Activated naive CD8-positive, alpha-beta T cell treated with anti-CD3 and anti-CD28 coated beads for 36 hours (primary cell): ENCODE measurements around the gene SURF2. TPM values are rescaled to one million over a fixed set of nuclear protein-coding genes. Genes with fewer than 3 reads are reported as not detected.
A peak's percentile ranks its signal among the peaks of the same experiment; 100 is the strongest.
"Not testable (repeated sequence)": the region's sequence is repeated elsewhere in the genome, so short reads cannot be mapped to it uniquely, and the experiment has no call there.

Experiments used
- DNase-seq: peaks from one replicate; pipeline ENCODE4 v3.0.0; 2021
- H3K27ac Mint-ChIP-seq: one replicate; pipeline ENCODE4 v1.8.0; 2022; ENCODE audit warnings: mild to moderate bottlenecking, moderate library complexity, mixed read lengths
- H3K27me3 Mint-ChIP-seq: one replicate; pipeline ENCODE4 v1.8.0; 2022; ENCODE audit warnings: mild to moderate bottlenecking, mixed read lengths
- H3K36me3 Mint-ChIP-seq: one replicate; pipeline ENCODE4 v1.8.0; 2021; ENCODE audit warnings: mild to moderate bottlenecking, mixed read lengths
- H3K4me1 Mint-ChIP-seq: one replicate; pipeline ENCODE4 v1.8.0; 2021; ENCODE audit warnings: mixed read lengths
- H3K4me3 Mint-ChIP-seq: one replicate; pipeline ENCODE4 v1.8.0; 2022; ENCODE audit warnings: mild to moderate bottlenecking, moderate library complexity, mixed read lengths
- H3K9me3 Mint-ChIP-seq: one replicate; pipeline ENCODE4 v1.8.0; 2022; ENCODE audit warnings: mixed read lengths
- total RNA-seq, 2 experiments: library from RNA; stranded (reverse); gene quantifications; one replicate each; pipeline ENCODE4 v1.2.3, GENCODE V29; 2021

SURF2 gene
- total RNA-seq, result 10 to 100 TPM; 30.7 to 32.2 TPM

- no peaks in the 10 kb centered on the region for H3K27me3 Mint-ChIP-seq
- peaks cover 13% of the 10 kb centered on the region for H3K36me3 Mint-ChIP-seq
- peak within 1 kb of the TSS; percentile 86 for H3K27ac Mint-ChIP-seq
- H3K4me1 Mint-ChIP-seq, result peaks cover 56% of the 10 kb centered on the region
- peak; percentile 94 for DNase-seq
- H3K9me3 Mint-ChIP-seq, result no peaks in the 10 kb centered on the region
- H3K4me3 Mint-ChIP-seq, result peak within 1 kb of the TSS; percentile 87
These were observed at the start of gene SURF2, which contains the start of gene SURF1 for GRCh38 chr9:133356391-133357091. TSS of gene SURF2 (plus strand) at chr9:133356550. CDS start at chr9:133356593, 43 bp downstream. TSS of gene SURF1 (minus strand) at chr9:133356487. CDS start at chr9:133356453, 34 bp downstream.

- H3K4me1 Mint-ChIP-seq, result no peaks in the 10 kb centered on the region
- DNase-seq, result no peak
- H3K36me3 Mint-ChIP-seq, result no peaks in the 10 kb centered on the region
- H3K9me3 Mint-ChIP-seq, result no peaks in the 10 kb centered on the region
- peaks cover 24% of the 10 kb centered on the region for H3K27me3 Mint-ChIP-seq
- H3K27ac Mint-ChIP-seq, result no peak overlapping the region
- H3K4me3 Mint-ChIP-seq, result no peak overlapping the region
These were observed 49.0 kb upstream of the SURF2 start for GRCh38 chr9:133307301-133307700.

- H3K27ac Mint-ChIP-seq, result no peak overlapping the region
- H3K4me3 Mint-ChIP-seq, result no peak overlapping the region
- DNase-seq, result no peak
- H3K9me3 Mint-ChIP-seq, result no peaks in the 10 kb centered on the region
- H3K4me1 Mint-ChIP-seq, result no peaks in the 10 kb centered on the region
- H3K36me3 Mint-ChIP-seq, result no peaks in the 10 kb centered on the region
- H3K27me3 Mint-ChIP-seq, result peaks cover 24% of the 10 kb centered on the region
These were observed 46.7 kb upstream of the SURF2 start for GRCh38 chr9:133309608-133310007.

GRCh38 chr9:133315997-133316396, 40.4 kb upstream of the SURF2 start:
- Mint-ChIP-seq H3K9me3 (no peaks in the 10 kb centered on the region), H3K27me3 (peaks cover 3% of the 10 kb centered on the region), H3K27ac (no peak overlapping the region), H3K36me3 (no peaks in the 10 kb centered on the region), H3K4me1 (no peaks in the 10 kb centered on the region), H3K4me3 (no peak overlapping the region)
- DNase-seq, result no peak

- H3K27me3 Mint-ChIP-seq, H3K9me3 Mint-ChIP-seq, H3K4me1 Mint-ChIP-seq, H3K36me3 Mint-ChIP-seq, H3K27ac Mint-ChIP-seq, H3K4me3 Mint-ChIP-seq, DNase-seq: not testable (repeated sequence)
These were observed 38.8 kb upstream of the SURF2 start for GRCh38 chr9:133317551-133317950.

- DNase-seq, result no peak
- Mint-ChIP-seq H3K36me3 (no peaks in the 10 kb centered on the region), H3K27ac (no peak overlapping the region), H3K4me1 (peaks cover 2% of the 10 kb centered on the region), H3K27me3 (no peaks in the 10 kb centered on the region), H3K9me3 (no peaks in the 10 kb centered on the region), H3K4me3 (no peak overlapping the region)
These were observed 35.9 kb upstream of the SURF2 start for GRCh38 chr9:133320421-133320881.

- Mint-ChIP-seq H3K27me3 (no peaks in the 10 kb centered on the region), H3K4me1 (peaks cover 2% of the 10 kb centered on the region), H3K9me3 (no peaks in the 10 kb centered on the region), H3K36me3 (no peaks in the 10 kb centered on the region), H3K27ac (no peak overlapping the region), H3K4me3 (no peak overlapping the region)
- no peak for DNase-seq
These were observed 34.9 kb upstream of the SURF2 start for GRCh38 chr9:133321411-133321935.

- H3K4me3 Mint-ChIP-seq, result no peak overlapping the region
- H3K27ac Mint-ChIP-seq, result no peak overlapping the region
- H3K27me3 Mint-ChIP-seq, result no peaks in the 10 kb centered on the region
- no peaks in the 10 kb centered on the region for H3K9me3 Mint-ChIP-seq
- H3K4me1 Mint-ChIP-seq, result peaks cover 2% of the 10 kb centered on the region
- DNase-seq, result no peak
- no peaks in the 10 kb centered on the region for H3K36me3 Mint-ChIP-seq
These were observed 33.6 kb upstream of the SURF2 start for GRCh38 chr9:133322701-133323100.

- peaks cover 2% of the 10 kb centered on the region for H3K4me1 Mint-ChIP-seq
- H3K9me3 Mint-ChIP-seq, result no peaks in the 10 kb centered on the region
- H3K4me3 Mint-ChIP-seq, result no peak overlapping the region
- no peaks in the 10 kb centered on the region for H3K27me3 Mint-ChIP-seq
- H3K36me3 Mint-ChIP-seq, result no peaks in the 10 kb centered on the region
- H3K27ac Mint-ChIP-seq, result no peak overlapping the region
- DNase-seq, result no peak
These were observed 33.1 kb upstream of the SURF2 start for GRCh38 chr9:133323211-133323610.

GRCh38 chr9:133323991-133324703, 32.2 kb upstream of the SURF2 start:
- Mint-ChIP-seq H3K27ac (no peak overlapping the region), H3K36me3 (peaks cover 6% of the 10 kb centered on the region), H3K4me1 (peaks cover 2% of the 10 kb centered on the region), H3K27me3 (no peaks in the 10 kb centered on the region), H3K4me3 (no peak overlapping the region), H3K9me3 (no peaks in the 10 kb centered on the region)
- no peak for DNase-seq

GRCh38 chr9:133327021-133327420, 29.3 kb upstream of the SURF2 start:
- not testable (repeated sequence) for DNase-seq, H3K9me3 Mint-ChIP-seq, H3K4me3 Mint-ChIP-seq, H3K27ac Mint-ChIP-seq, H3K27me3 Mint-ChIP-seq
- peaks cover 12% of the 10 kb centered on the region for H3K36me3 Mint-ChIP-seq
- peaks cover 11% of the 10 kb centered on the region for H3K4me1 Mint-ChIP-seq

- H3K36me3 Mint-ChIP-seq, result peaks cover 17% of the 10 kb centered on the region
- peaks cover 14% of the 10 kb centered on the region for H3K4me1 Mint-ChIP-seq
- no peak for DNase-seq
- H3K9me3 Mint-ChIP-seq, result no peaks in the 10 kb centered on the region
- H3K4me3 Mint-ChIP-seq, result no peak overlapping the region
- H3K27me3 Mint-ChIP-seq, result no peaks in the 10 kb centered on the region
- H3K27ac Mint-ChIP-seq, result peak overlapping the region; percentile 66
These were observed 28.4 kb upstream of the SURF2 start for GRCh38 chr9:133327834-133328484.

GRCh38 chr9:133329306-133330156, 26.8 kb upstream of the SURF2 start:
- H3K9me3 Mint-ChIP-seq, H3K4me3 Mint-ChIP-seq, H3K27me3 Mint-ChIP-seq, H3K27ac Mint-ChIP-seq, DNase-seq: not testable (repeated sequence)
- Mint-ChIP-seq H3K4me1 (peaks cover 21% of the 10 kb centered on the region), H3K36me3 (peaks cover 26% of the 10 kb centered on the region)

GRCh38 chr9:133331221-133331620, 25.1 kb upstream of the SURF2 start:
- Mint-ChIP-seq H3K27ac (peak overlapping the region; percentile 25), H3K4me1 (peaks cover 21% of the 10 kb centered on the region), H3K36me3 (peaks cover 41% of the 10 kb centered on the region), H3K4me3 (no peak overlapping the region), H3K27me3 (no peaks in the 10 kb centered on the region), H3K9me3 (no peaks in the 10 kb centered on the region)
- no peak for DNase-seq
